Caki2 (cell line): ENCODE results near the gene CAPN12. TPM values are rescaled to one million over a fixed set of nuclear protein-coding genes. Genes with fewer than 3 reads are reported as not detected.

Experiments used
- DNase-seq: peaks from one replicate; pipeline ENCODE4 v3.0.0-alpha.2; 2015; ENCODE audit warnings: low read depth
- in situ Hi-C: cut with HindIII; loops from 2 replicates; pipeline ENCODE4 v1.10.0; 2016; ENCODE audit warnings: low sequenced_read_pairs, low pct_unique_long_range_greater_than_20kb, mixed read lengths
- total RNA-seq: library from RNA; depleted of rRNA; stranded (reverse); fragments of >200 nt; shearing (Covaris generic); gene quantifications from 2 replicates; pipeline ENCODE4 v1.2.3, GENCODE V29; 2014; ENCODE audit warnings: low replicate concordance

Gene CAPN12
- total RNA-seq, 1 experiment from 2014 or later: 2.3 TPM

GRCh38 chr19:38721496-38721895 is 22.8 kb downstream of the CAPN12 start:
- DNase-seq: no peak
- in situ Hi-C loops: no loop called here

- no peak for DNase-seq
- in situ Hi-C loops: no loop called here
These were observed 23.6 kb downstream of the CAPN12 start for GRCh38 chr19:38720559-38721236.

- in situ Hi-C loops: no loop called here
These were observed 24.3 kb downstream of the CAPN12 start for GRCh38 chr19:38719761-38720558.

GRCh38 chr19:38718747-38719543 is 25.3 kb downstream of the CAPN12 start:
- peak; percentile 59 for DNase-seq
- in situ Hi-C loops: no loop called here

More at GRCh38 chr19:38719761-38720558, 24.3 kb downstream of the CAPN12 start:
- DNase-seq: no peak

GRCh38 chr19:38717855-38718254 is 26.4 kb downstream of the CAPN12 start:
- no peak for DNase-seq
- in situ Hi-C loops: no loop called here

GRCh38 chr19:38717051-38717450 is 27.2 kb downstream of the CAPN12 start:
- in situ Hi-C loops: no loop called here
- DNase-seq: no peak

- in situ Hi-C loops: no loop called here
- no peak for DNase-seq
These were observed 28.7 kb downstream of the CAPN12 start for GRCh38 chr19:38715555-38715954.

- no peak for DNase-seq
- in situ Hi-C loops: no loop called here
These were observed 29.9 kb downstream of the CAPN12 start for GRCh38 chr19:38714354-38714778.

GRCh38 chr19:38713865-38714264 is 30.4 kb downstream of the CAPN12 start:
- in situ Hi-C loops: no loop called here
- no peak for DNase-seq

GRCh38 chr19:38713227-38713649 is 31.0 kb downstream of the CAPN12 start:
- no peak for DNase-seq
- in situ Hi-C loops: no loop called here

- in situ Hi-C loops: no loop called here
- DNase-seq: no peak
These were observed 32.0 kb downstream of the CAPN12 start for GRCh38 chr19:38712161-38712748.

GRCh38 chr19:38711726-38712153 is 32.5 kb downstream of the CAPN12 start:
- DNase-seq: no peak
- in situ Hi-C loops: no loop called here

- no peak for DNase-seq
- in situ Hi-C loops: no loop called here
These were observed 33.1 kb downstream of the CAPN12 start for GRCh38 chr19:38710928-38711725.

GRCh38 chr19:38710416-38710702 is 33.9 kb downstream of the CAPN12 start:
- in situ Hi-C loops: no loop called here
- no peak for DNase-seq

- in situ Hi-C loops: no loop called here
- DNase-seq: no peak
These were observed 34.4 kb downstream of the CAPN12 start for GRCh38 chr19:38709671-38710415.

GRCh38 chr19:38709119-38709518 is 35.2 kb downstream of the CAPN12 start:
- no peak for DNase-seq
- in situ Hi-C loops: no loop called here

GRCh38 chr19:38708413-38709024 is 35.8 kb downstream of the CAPN12 start:
- no peak for DNase-seq
- in situ Hi-C loops: no loop called here
